Measurements from ENCODE around the gene KDR. TPM values are rescaled to one million over a fixed set of nuclear protein-coding genes. Genes with fewer than 3 reads are reported as not detected.

The KDR gene
- total RNA-seq, 1 experiment from 2014 or later = 0.52 TPM

GRCh38 chr4:55075823-55076716 lies 49.3 kb downstream of the KDR start (continued):
- no peak for TF ChIP-seq ZFX (IDR thresholded peaks at IDR 0.05)

- intact Hi-C loops (cut with micrococcal nuclease) = no loop called here
- ChIA-PET RAD21 (ENCODE audit: low non-redundant PET in 1 of 2, low total read pairs in 2 of 2, uncharacterized antibody in 2 of 2, unreplicated experiment in 2 of 2) (no interaction called here), POLR2A (no interaction called here), CTCF (no interaction called here)
- Histone ChIP-seq H3K27ac (ENCODE audit: low read depth, low read length) (no peak overlapping the region), H3K9ac (ENCODE audit: low read length) (no peak overlapping the region), H2AFZ (ENCODE audit: low read depth, low read length, poor library complexity, severe bottlenecking) (no peak overlapping the region), H3K9me2 (ENCODE audit: insufficient read depth) (no peaks in the 10 kb centered on the region), H3K36me3 (ENCODE audit: control insufficient read depth in 1 of 2, insufficient read depth in 2 of 2, low read length in 2 of 2) (no peaks in the 10 kb centered on the region), H3K79me2 (ENCODE audit: insufficient read depth, low read length) (no peaks in the 10 kb centered on the region), H3K9me3 (ENCODE audit: control insufficient read depth in 1 of 2, insufficient read depth in 1 of 2, low read depth in 1 of 2, low read length in 2 of 2) (no peaks in the 10 kb centered on the region), H3K4me2 (ENCODE audit: low read length) (no peak overlapping the region), H4K20me1 (ENCODE audit: insufficient read depth) (no peaks in the 10 kb centered on the region), H3K4me1 (ENCODE audit: control insufficient read depth in 1 of 2, insufficient read depth in 2 of 2, low read length in 2 of 2) (peaks cover 0 to 7% of the 10 kb centered on the region in 2 experiments; a peak in 2 of 4 replicates), H3K27me3 (ENCODE audit: insufficient read depth, low read length) (0 out of 2 replicates have a peak, but pooled peaks cover 6% of the 10 kb centered on the region), H3K4me3 (replicated peaks in 1 of 2; ENCODE audit: low read depth in 1 of 2, low read length in 2 of 2) (no peak overlapping the region)
- no peak for ATAC-seq
- no TSS peak for BruUV-seq (replicated peaks)
- no peak for DNase-seq (ENCODE audit: low read depth, low spot score)
- TF ChIP-seq JUND (IDR thresholded peaks at IDR 0.05) (no peak), FOSL1 (IDR thresholded peaks at IDR 0.05; ENCODE audit: low read depth) (no peak), SRF (IDR thresholded peaks at IDR 0.05; ENCODE audit: low read depth) (no peak)
Measured at GRCh38 chr4:55075376-55075775, 50.0 kb downstream of the KDR start.

GRCh38 chr4:55074386-55074785 lies 51.0 kb downstream of the KDR start:
- RAD21 ChIA-PET (ENCODE audit: low non-redundant PET in 1 of 2, low total read pairs in 2 of 2, uncharacterized antibody in 2 of 2, unreplicated experiment in 2 of 2) = no interaction called here
- H3K4me2 ChIP-seq (ENCODE audit: low read length) = no peak overlapping the region
- no peaks in the 10 kb centered on the region for H3K9me2 ChIP-seq (ENCODE audit: insufficient read depth)
- no peak overlapping the region for H2AFZ ChIP-seq (ENCODE audit: low read depth, low read length, poor library complexity, severe bottlenecking)
- H3K36me3 ChIP-seq (ENCODE audit: control insufficient read depth in 1 of 2, insufficient read depth in 2 of 2, low read length in 2 of 2) = no peaks in the 10 kb centered on the region
- no peaks in the 10 kb centered on the region for H3K79me2 ChIP-seq (ENCODE audit: insufficient read depth, low read length)
- no peaks in the 10 kb centered on the region for H3K9me3 ChIP-seq (ENCODE audit: control insufficient read depth in 1 of 2, insufficient read depth in 1 of 2, low read depth in 1 of 2, low read length in 2 of 2)
- intact Hi-C loops (cut with micrococcal nuclease) = no loop called here
- peaks cover 0 to 7% of the 10 kb centered on the region in 2 experiments; a peak in 2 of 4 replicates for H3K4me1 ChIP-seq (ENCODE audit: control insufficient read depth in 1 of 2, insufficient read depth in 2 of 2, low read length in 2 of 2)
- H3K27me3 ChIP-seq (ENCODE audit: insufficient read depth, low read length) = 0 out of 2 replicates have a peak, but pooled peaks cover 4% of the 10 kb centered on the region
- no TSS peak for BruUV-seq (replicated peaks)
- no peak overlapping the region for H3K9ac ChIP-seq (ENCODE audit: low read length)
- H3K27ac ChIP-seq (ENCODE audit: low read depth, low read length) = no peak overlapping the region
- CTCF ChIA-PET = no interaction called here
- no peak overlapping the region for H3K4me3 ChIP-seq (replicated peaks in 1 of 2; ENCODE audit: low read depth in 1 of 2, low read length in 2 of 2)
- DNase-seq (ENCODE audit: low read depth, low spot score) (no peak), ATAC-seq (no peak)
- POLR2A ChIA-PET = no interaction called here
- no peaks in the 10 kb centered on the region for H4K20me1 ChIP-seq (ENCODE audit: insufficient read depth)
- no peak for TF ChIP-seq SIN3A (IDR thresholded peaks at IDR 0.05; ENCODE audit: low read depth)
- no peak for TF ChIP-seq CTCF (IDR thresholded peaks at IDR 0.05 in 2 of 3, conservative IDR thresholded peaks at IDR 0.05 in 1 of 3; ENCODE audit: borderline replicate concordance in 1 of 3, insufficient read depth in 1 of 3, low read depth in 2 of 3, low read length in 2 of 3)
- TF ChIP-seq RAD21 (IDR thresholded peaks at IDR 0.05; ENCODE audit: low read depth) = no peak
- TF ChIP-seq POLR2A (IDR thresholded peaks at IDR 0.05; ENCODE audit: borderline replicate concordance, extremely low read depth, insufficient read depth, insufficient read length) = no peak
- no peak for TF ChIP-seq SRF (IDR thresholded peaks at IDR 0.05; ENCODE audit: low read depth)
- TF ChIP-seq ZFX (IDR thresholded peaks at IDR 0.05) = no peak
- TF ChIP-seq YY1 (IDR thresholded peaks at IDR 0.05; ENCODE audit: extremely low read depth, insufficient replicate concordance, low read depth, low read length) = no peak
- TF ChIP-seq CBX3 (IDR thresholded peaks at IDR 0.05; ENCODE audit: low read depth) = no peak
- TF ChIP-seq ELF1 (IDR thresholded peaks at IDR 0.05; ENCODE audit: borderline replicate concordance, low read depth) = no peak
- TF ChIP-seq ATF3 (IDR thresholded peaks at IDR 0.05) = no peak
- no peak for TF ChIP-seq ZBTB33 (IDR thresholded peaks at IDR 0.05; ENCODE audit: extremely low read depth, insufficient replicate concordance, low read length)
- no peak for TF ChIP-seq TCF7L2 (IDR thresholded peaks at IDR 0.05; ENCODE audit: borderline replicate concordance, extremely low read depth, insufficient read depth, insufficient read length)
- TF ChIP-seq FOSL1 (IDR thresholded peaks at IDR 0.05; ENCODE audit: low read depth) = no peak

All from HCT116 (cell line).